M059J (cell line): ENCODE measurements around the gene PTBP3. TPM values are rescaled to one million over a fixed set of nuclear protein-coding genes. Genes with fewer than 3 reads are reported as not detected.
"Not testable (repeated sequence)": the region's sequence is repeated elsewhere in the genome, so short reads cannot be mapped to it uniquely, and the experiment has no call there.

Experiments
- DNase-seq: peaks from one replicate; pipeline ENCODE4 v3.0.0-alpha.2; 2012; ENCODE audit warnings: low read depth
- total RNA-seq: library from RNA; depleted of rRNA; stranded (reverse); fragments of >200 nt; shearing (Covaris generic); gene quantifications from 2 replicates; pipeline ENCODE4 v1.2.3, GENCODE V29; 2014

Gene PTBP3
- total RNA-seq, 1 experiment from 2014 or later, result 49.1 TPM

GRCh38 chr9:112322701-112323377 is 10.6 kb downstream of the PTBP3 start:
- DNase-seq, result no peak

- no peak for DNase-seq
Observed at GRCh38 chr9:112316258-112316943, 17.0 kb downstream of the PTBP3 start.

GRCh38 chr9:112315331-112316257 is 17.8 kb downstream of the PTBP3 start:
- no peak for DNase-seq

GRCh38 chr9:112312139-112312538 is 21.3 kb downstream of the PTBP3 start:
- DNase-seq, result no peak

GRCh38 chr9:112311497-112311896 is 21.9 kb downstream of the PTBP3 start:
- DNase-seq, result no peak

- no peak for DNase-seq
Observed at GRCh38 chr9:112310826-112311225, 22.6 kb downstream of the PTBP3 start.

GRCh38 chr9:112308588-112308987 is 24.8 kb downstream of the PTBP3 start:
- no peak for DNase-seq

- DNase-seq, result no peak
Observed at GRCh38 chr9:112301420-112301819, 32.0 kb downstream of the PTBP3 start.

GRCh38 chr9:112299514-112299913 is 33.9 kb downstream of the PTBP3 start:
- DNase-seq, result peak; percentile 44

GRCh38 chr9:112296929-112297328 is 36.5 kb downstream of the PTBP3 start:
- DNase-seq, result no peak

- DNase-seq, result no peak
Observed at GRCh38 chr9:112295174-112295573, 38.2 kb downstream of the PTBP3 start.

- DNase-seq, result no peak
Observed at GRCh38 chr9:112288029-112288428, 45.4 kb downstream of the PTBP3 start.

- DNase-seq, result no peak
Observed at GRCh38 chr9:112286926-112287325, 46.5 kb downstream of the PTBP3 start.

- no peak for DNase-seq
Observed at GRCh38 chr9:112285056-112285455, 48.4 kb downstream of the PTBP3 start.

GRCh38 chr9:112283582-112284253 is 49.7 kb downstream of the PTBP3 start:
- no peak for DNase-seq

GRCh38 chr9:112282841-112283240 is 50.6 kb downstream of the PTBP3 start:
- DNase-seq, result not testable (repeated sequence)

- no peak for DNase-seq
Observed at GRCh38 chr9:112280904-112281303, 52.5 kb downstream of the PTBP3 start.

- DNase-seq, result no peak
Observed at GRCh38 chr9:112279501-112279900, 53.9 kb downstream of the PTBP3 start.

- DNase-seq, result no peak
Observed at GRCh38 chr9:112278152-112278551, 55.3 kb downstream of the PTBP3 start.

GRCh38 chr9:112274600-112274999 is 58.8 kb downstream of the PTBP3 start:
- no peak for DNase-seq

- DNase-seq, result no peak
Observed at GRCh38 chr9:112273876-112274275, 59.5 kb downstream of the PTBP3 start.
